Caco-2 (cell line): Measurements from ENCODE around the gene CSPG5. TPM values are rescaled to one million over a fixed set of nuclear protein-coding genes. Genes with fewer than 3 reads are reported as not detected.

Experiments used
- BruUV-seq: library from RNA; stranded (reverse); fragments of 400-500 nt; replicated peaks from 2 replicates; lab custom pipeline; 2021; lab: Mats Ljungman, UMichigan
- CTCF ChIA-PET: fragments of 300-600 bp; sonication (Branson Sonifier 250); formaldehyde crosslinking; loops from one replicate; lab custom pipeline; 2022; ENCODE audit warnings: antibody characterized with exemption; lab: Charles Lee
- POLR2A ChIA-PET: fragments of 300-600 bp; sonication (Branson Sonifier 250); formaldehyde crosslinking; loops from one replicate; lab custom pipeline; 2022; ENCODE audit warnings: antibody characterized with exemption; lab: Charles Lee
- DNase-seq, 2 experiments: peaks; one replicate each; pipeline versions ENCODE4 v3.0.0 to v3.0.0-alpha.2; 2020 to 2022
- H3K27me3 ChIP-seq: replicated peaks from 2 replicates; pipeline ENCODE4 v1.6.0; 2011; ENCODE audit warnings: low read length; ENCODE audit not compliant: control insufficient read depth, insufficient read depth
- H3K36me3 ChIP-seq: 2 replicates; pipeline ENCODE4 v1.5.1; 2011; ENCODE audit warnings: low read length; ENCODE audit not compliant: control insufficient read depth, insufficient read depth
- H3K4me1 ChIP-seq: fragments of 250-450 bp; sonication (Bioruptor Pico); 2 replicates; pipeline ENCODE4 v1.5.1; 2020; ENCODE audit warnings: mild to moderate bottlenecking
- H3K4me3 ChIP-seq: 2 replicates; pipeline ENCODE4 v1.5.1; 2011; ENCODE audit warnings: low read depth, mild to moderate bottlenecking, control low read depth, low read length
- H3K9me3 ChIP-seq: fragments of 250-450 bp; sonication (Bioruptor Pico); 2 replicates; pipeline ENCODE4 v1.5.1; 2020; ENCODE audit warnings: mild to moderate bottlenecking, moderate library complexity
- H3K27ac Mint-ChIP-seq: one replicate; pipeline ENCODE4 v1.8.0; 2022; ENCODE audit warnings: mixed read lengths; ENCODE audit not compliant: unreplicated experiment
- H3K27me3 Mint-ChIP-seq: one replicate; pipeline ENCODE4 v1.8.0; 2022; ENCODE audit warnings: mixed read lengths; ENCODE audit not compliant: insufficient read depth, unreplicated experiment
- H3K36me3 Mint-ChIP-seq: one replicate; pipeline ENCODE4 v1.8.0; 2022; ENCODE audit warnings: mild to moderate bottlenecking, mixed read lengths; ENCODE audit not compliant: insufficient read depth, unreplicated experiment
- H3K4me1 Mint-ChIP-seq: one replicate; pipeline ENCODE4 v1.8.0; 2022; ENCODE audit warnings: low read depth, mixed read lengths; ENCODE audit not compliant: unreplicated experiment
- H3K4me3 Mint-ChIP-seq: one replicate; pipeline ENCODE4 v1.8.0; 2022; ENCODE audit warnings: mild to moderate bottlenecking, moderate library complexity, mixed read lengths; ENCODE audit not compliant: unreplicated experiment
- H3K9me3 Mint-ChIP-seq: one replicate; pipeline ENCODE4 v1.8.0; 2022; ENCODE audit warnings: mixed read lengths; ENCODE audit not compliant: unreplicated experiment
- CTCF ChIP-seq, 2 experiments: fragments of 200-600 bp in 1 of 2; IDR thresholded peaks; 1 replicate in 1 of 2; 2 replicates in 1 of 2; pipeline versions ENCODE4 v1.5.1 to v1.8.0; 2011 to 2022; ENCODE audit warnings: antibody characterized with exemption in 1 of 2, control low read depth in 1 of 2, inconsistent platforms in 1 of 2, low read depth in 1 of 2, low read length in 1 of 2, mild to moderate bottlenecking in 1 of 2, moderate library complexity in 1 of 2; ENCODE audit not compliant: insufficient read depth in 1 of 2, severe bottlenecking in 1 of 2, unreplicated experiment in 1 of 2
- intact Hi-C: fragments of 100-400 bp; cut with micrococcal nuclease; formaldehyde crosslinking; loops from one replicate; pipeline ENCODE4 v1.10.0; 2022; ENCODE audit not compliant: unreplicated experiment
- total RNA-seq: library from RNA; stranded (reverse); gene quantifications from 2 replicates; pipeline ENCODE4 v1.2.3, GENCODE V29; 2022

The CSPG5 gene
- total RNA-seq, 1 experiment from 2014 or later, result 0.77 TPM

DNA sequence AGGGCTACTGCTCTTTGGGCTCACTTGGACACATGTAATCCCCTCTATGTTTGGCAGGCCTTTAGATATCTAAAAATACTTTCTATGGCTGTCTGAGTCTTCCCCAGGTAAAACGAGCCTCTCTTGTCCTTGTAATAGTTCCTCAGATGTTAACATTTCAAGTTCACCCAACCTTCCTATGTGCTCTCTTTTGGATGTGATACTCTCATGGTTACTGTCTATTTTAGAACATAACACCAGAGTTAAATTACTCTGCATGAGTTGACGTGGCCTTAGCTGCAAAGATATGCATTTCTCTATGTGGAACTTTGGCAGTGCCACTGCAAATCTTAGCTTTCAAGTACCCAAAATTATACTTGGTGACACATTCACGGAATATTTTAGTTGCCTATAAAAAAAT is 31.9 kb upstream of the CSPG5 start:
- Mint-ChIP-seq H3K27ac (no peak overlapping the region), H3K4me1 (peaks cover 10% of the 10 kb centered on the region), H3K27me3 (no peaks in the 10 kb centered on the region), H3K9me3 (no peaks in the 10 kb centered on the region), H3K36me3 (peaks cover 55% of the 10 kb centered on the region), H3K4me3 (no peak overlapping the region)
- no peak for TF ChIP-seq CTCF (IDR thresholded peaks at IDR 0.05; ENCODE audit: insufficient read depth in 1 of 2, low read depth in 1 of 2, low read length in 1 of 2, severe bottlenecking in 1 of 2, unreplicated experiment in 1 of 2)
- intact Hi-C loops, result no loop called here
- no peak for DNase-seq
- no TSS peak for BruUV-seq
- H3K36me3 ChIP-seq, result peaks cover 3% of the 10 kb centered on the region; the same call in 1 of the 2 replicates
- H3K27me3 ChIP-seq, result no peaks in the 10 kb centered on the region
- POLR2A ChIA-PET, result no interaction called here
- no peaks in the 10 kb centered on the region for H3K9me3 ChIP-seq
- H3K4me1 ChIP-seq, result peaks cover 17% of the 10 kb centered on the region
- CTCF ChIA-PET, result no interaction called here
- no peak overlapping the region for H3K4me3 ChIP-seq

- no peak overlapping the region for H3K4me3 ChIP-seq
- peaks cover 5% of the 10 kb centered on the region for H3K36me3 ChIP-seq
- CTCF ChIA-PET, result no interaction called here
These were observed 28.7 kb upstream of the CSPG5 start for GRCh38 chr3:47607335-47607734.

DNA sequence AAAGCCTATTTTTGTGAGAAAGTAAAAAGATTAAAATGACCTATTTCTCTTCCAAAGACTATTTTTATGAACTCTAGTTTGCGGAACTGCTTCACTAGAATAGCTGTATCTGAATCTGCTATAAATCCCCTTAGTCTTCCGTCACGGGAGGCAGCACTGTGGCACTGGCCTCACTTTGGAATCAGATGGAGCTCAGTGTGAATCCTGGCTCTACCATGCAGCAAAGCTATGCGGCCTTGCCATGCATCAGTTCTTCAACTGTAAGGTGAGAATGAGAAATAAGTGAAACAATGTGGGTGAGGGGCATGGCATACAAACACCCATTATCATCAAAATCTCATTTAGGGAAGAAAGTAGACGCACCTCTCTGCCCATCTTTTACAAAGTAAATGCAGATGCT is 27.5 kb upstream of the CSPG5 start:
- POLR2A ChIA-PET, result no interaction called here
- intact Hi-C loops, result no loop called here
- no peak for DNase-seq
- no TSS peak for BruUV-seq
- Histone ChIP-seq H3K4me3 (no peak overlapping the region), H3K27me3 (no peaks in the 10 kb centered on the region), H3K9me3 (no peaks in the 10 kb centered on the region), H3K36me3 (peaks cover 5% of the 10 kb centered on the region), H3K4me1 (no peaks in the 10 kb centered on the region)
- H3K27ac Mint-ChIP-seq, result no peak overlapping the region
- TF ChIP-seq CTCF (IDR thresholded peaks at IDR 0.05; ENCODE audit: insufficient read depth in 1 of 2, low read depth in 1 of 2, low read length in 1 of 2, severe bottlenecking in 1 of 2, unreplicated experiment in 1 of 2), result no peak
- no peaks in the 10 kb centered on the region for H3K9me3 Mint-ChIP-seq
- H3K36me3 Mint-ChIP-seq, result peaks cover 78% of the 10 kb centered on the region
- CTCF ChIA-PET, result interaction anchor here (0.7 kb wide), 1 partner anchor 18 kb away, joined by 4 read pairs; no protein-coding TSS in a partner anchor
- H3K4me1 Mint-ChIP-seq, result no peaks in the 10 kb centered on the region
- H3K4me3 Mint-ChIP-seq, result no peak overlapping the region
- no peaks in the 10 kb centered on the region for H3K27me3 Mint-ChIP-seq

More at GRCh38 chr3:47607335-47607734, 28.7 kb upstream of the CSPG5 start:
- Mint-ChIP-seq H3K4me1 (peaks cover 10% of the 10 kb centered on the region), H3K9me3 (no peaks in the 10 kb centered on the region), H3K4me3 (no peak overlapping the region), H3K36me3 (peaks cover 76% of the 10 kb centered on the region), H3K27ac (no peak overlapping the region), H3K27me3 (no peaks in the 10 kb centered on the region)
- peaks cover 7% of the 10 kb centered on the region for H3K4me1 ChIP-seq
- intact Hi-C loops, result no loop called here
- H3K27me3 ChIP-seq, result no peaks in the 10 kb centered on the region
- no peaks in the 10 kb centered on the region for H3K9me3 ChIP-seq
- DNase-seq, result no peak
- POLR2A ChIA-PET, result no interaction called here
- no peak for TF ChIP-seq CTCF (IDR thresholded peaks at IDR 0.05; ENCODE audit: insufficient read depth in 1 of 2, low read depth in 1 of 2, low read length in 1 of 2, severe bottlenecking in 1 of 2, unreplicated experiment in 1 of 2)
- BruUV-seq, result no TSS peak
